ENCODE results near the gene EPHA6. TPM values are rescaled to one million over a fixed set of nuclear protein-coding genes. Genes with fewer than 3 reads are reported as not detected.

Gene EPHA6
- total RNA-seq, 1 donor from 2014 or later: not detected

DNA sequence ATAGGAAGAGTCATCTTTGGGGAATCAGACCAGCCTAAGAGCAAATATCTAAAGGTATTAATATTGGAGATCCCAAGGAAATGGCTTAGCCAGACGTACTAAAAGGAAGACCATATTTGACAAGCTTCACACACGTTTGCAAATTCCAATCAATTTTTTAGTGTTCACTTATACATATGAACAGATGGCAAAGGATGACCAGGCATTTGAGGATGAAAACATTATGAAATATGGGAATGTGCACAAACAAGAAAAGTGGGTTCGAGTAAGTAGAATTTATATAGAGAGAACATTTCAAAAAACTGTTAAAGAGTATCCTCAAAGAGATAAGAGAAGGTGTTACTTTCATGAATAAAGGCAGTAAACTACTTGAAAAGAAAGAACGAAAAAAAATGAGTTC is 981.6 kb downstream of the EPHA6 start:
- Histone ChIP-seq H3K27me3 (no peaks in the 10 kb centered on the region), H3K9me3 (no peaks in the 10 kb centered on the region), H3K27ac (no peak overlapping the region), H3K4me3 (no peak overlapping the region), H3K4me1 (no peaks in the 10 kb centered on the region), H3K36me3 (peaks cover 0 to 5% of the 10 kb centered on the region in 2 donors)
- TF ChIP-seq, protein P1, sequence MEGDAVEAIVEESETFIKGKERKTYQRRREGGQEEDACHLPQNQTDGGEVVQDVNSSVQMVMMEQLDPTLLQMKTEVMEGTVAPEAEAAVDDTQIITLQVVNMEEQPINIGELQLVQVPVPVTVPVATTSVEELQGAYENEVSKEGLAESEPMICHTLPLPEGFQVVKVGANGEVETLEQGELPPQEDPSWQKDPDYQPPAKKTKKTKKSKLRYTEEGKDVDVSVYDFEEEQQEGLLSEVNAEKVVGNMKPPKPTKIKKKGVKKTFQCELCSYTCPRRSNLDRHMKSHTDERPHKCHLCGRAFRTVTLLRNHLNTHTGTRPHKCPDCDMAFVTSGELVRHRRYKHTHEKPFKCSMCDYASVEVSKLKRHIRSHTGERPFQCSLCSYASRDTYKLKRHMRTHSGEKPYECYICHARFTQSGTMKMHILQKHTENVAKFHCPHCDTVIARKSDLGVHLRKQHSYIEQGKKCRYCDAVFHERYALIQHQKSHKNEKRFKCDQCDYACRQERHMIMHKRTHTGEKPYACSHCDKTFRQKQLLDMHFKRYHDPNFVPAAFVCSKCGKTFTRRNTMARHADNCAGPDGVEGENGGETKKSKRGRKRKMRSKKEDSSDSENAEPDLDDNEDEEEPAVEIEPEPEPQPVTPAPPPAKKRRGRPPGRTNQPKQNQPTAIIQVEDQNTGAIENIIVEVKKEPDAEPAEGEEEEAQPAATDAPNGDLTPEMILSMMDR (IDR thresholded peaks at IDR 0.05): no peak
- DNase-seq (ENCODE audit: low spot score in 2 of 2): no peak
- intact Hi-C loops (cut with DNase I): loop anchor here (10.0 kb wide), 1 partner anchor 149 kb away; no protein-coding TSS in a partner anchor
